HG02885 (cell line): Measurements from ENCODE around the gene ZNF527.
"Not testable (repeated sequence)": the region's sequence is repeated elsewhere in the genome, so short reads cannot be mapped to it uniquely, and the experiment has no call there.

ENCODE experiments used
- ATAC-seq: cut with Tn5 transposase; IDR thresholded peaks from one replicate; pipeline ENCODE4 v1.9.1; 2021; ENCODE audit warnings: mild to moderate bottlenecking; ENCODE audit not compliant: unreplicated experiment, poor library complexity

ZNF527 gene

DNA sequence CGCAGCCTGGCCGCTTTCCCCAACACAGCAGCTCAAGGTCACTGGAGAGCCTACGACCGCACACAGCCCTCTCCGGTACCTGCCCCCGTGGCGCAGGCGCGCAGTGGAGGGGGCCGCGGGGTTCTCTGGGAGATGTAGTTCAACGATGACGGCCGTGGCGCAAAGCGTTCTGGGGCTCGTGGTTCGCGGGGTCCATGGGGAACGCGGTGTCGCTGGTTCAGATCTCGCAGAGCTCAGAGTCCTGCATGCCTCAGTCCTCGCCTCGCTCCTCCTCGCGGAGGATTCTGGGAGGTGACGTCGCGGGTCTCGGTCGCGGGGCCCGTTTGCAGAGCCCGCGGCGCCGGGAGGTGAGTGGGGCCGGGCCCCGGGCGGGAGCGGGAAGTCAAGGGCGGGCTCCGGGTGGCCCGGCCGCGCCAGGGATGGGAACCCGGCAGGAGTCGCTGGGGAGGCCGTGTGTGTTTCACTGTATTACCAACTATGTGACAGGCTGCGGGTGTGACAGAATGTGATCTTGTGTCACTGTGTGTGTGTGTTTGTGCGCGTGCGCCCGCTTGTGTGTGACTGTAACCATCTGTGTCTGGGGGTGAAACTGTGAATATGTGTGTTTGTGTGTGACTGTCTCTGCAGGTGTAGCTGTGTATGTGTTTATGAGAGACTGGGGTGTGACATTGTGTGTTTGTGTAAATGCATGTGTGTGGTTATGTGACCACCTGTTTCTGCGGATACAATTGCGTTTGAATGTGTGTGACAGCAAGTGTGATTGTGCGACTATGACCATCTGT is at the start of gene ZNF527:
ZNF527 (plus strand) TSS at position 220 of the 782 bp plus-strand sequence. CDS start 3,100 bp downstream, outside the sequence.
- ATAC-seq = peak; percentile 97

DNA sequence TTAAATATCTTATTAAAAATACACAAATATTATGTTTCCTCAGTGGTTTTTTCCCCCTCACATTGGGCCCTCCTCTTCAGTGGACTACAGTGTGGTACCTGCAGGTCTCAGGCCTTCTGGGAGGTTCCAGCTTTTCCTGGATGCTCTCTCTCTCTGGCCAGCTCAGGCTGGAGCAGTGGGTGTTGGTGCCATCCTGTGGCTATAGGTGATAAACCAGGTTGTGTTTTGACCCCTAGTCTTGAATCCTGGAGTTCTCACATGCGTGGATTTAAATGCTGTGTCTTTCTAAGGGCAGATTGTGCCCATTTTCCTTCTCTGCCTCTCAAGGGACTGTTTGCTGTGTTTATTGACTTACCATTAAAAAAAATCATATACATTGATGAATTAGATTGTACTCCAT is 41.2 kb upstream of the ZNF527 start:
- ATAC-seq = no peak

DNA sequence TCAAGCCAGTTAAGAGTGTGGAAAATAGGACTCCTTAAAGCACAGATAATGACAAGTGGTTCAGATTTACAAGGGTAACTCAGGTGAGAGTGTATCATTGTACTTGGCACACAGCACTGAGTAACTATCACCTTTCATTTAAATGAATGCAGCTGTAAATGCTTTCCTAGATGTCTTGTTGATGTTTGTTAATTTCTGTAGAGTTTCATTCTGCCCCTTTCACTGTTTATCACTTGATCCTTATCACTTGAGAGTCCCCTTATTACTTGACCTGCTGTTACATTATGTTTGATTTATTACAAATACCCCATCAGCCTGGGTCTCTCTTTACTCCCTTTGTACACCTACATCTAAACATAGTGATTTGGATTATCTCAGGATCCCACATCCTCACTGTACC is 38.1 kb upstream of the ZNF527 start:
- ATAC-seq = no peak

DNA sequence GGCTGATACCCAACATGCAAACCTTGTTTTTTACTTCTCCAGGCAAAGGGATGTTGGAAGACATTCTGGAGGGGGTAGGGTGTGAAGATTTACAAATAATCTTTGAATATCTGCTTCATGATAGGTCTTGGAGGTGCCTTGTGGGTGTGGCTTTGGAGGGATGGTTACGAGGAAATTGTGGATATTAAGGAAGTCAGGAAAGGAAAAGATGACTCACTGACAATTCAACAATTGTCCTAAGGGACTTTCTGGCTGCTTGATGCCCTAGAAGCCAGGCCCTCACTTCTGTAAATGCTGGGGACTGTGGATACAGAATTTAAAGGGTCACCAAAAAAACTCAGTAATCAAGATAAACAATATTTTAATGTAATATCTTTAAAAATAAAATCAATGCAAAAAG is 37.4 kb upstream of the ZNF527 start:
- ATAC-seq = no peak

DNA sequence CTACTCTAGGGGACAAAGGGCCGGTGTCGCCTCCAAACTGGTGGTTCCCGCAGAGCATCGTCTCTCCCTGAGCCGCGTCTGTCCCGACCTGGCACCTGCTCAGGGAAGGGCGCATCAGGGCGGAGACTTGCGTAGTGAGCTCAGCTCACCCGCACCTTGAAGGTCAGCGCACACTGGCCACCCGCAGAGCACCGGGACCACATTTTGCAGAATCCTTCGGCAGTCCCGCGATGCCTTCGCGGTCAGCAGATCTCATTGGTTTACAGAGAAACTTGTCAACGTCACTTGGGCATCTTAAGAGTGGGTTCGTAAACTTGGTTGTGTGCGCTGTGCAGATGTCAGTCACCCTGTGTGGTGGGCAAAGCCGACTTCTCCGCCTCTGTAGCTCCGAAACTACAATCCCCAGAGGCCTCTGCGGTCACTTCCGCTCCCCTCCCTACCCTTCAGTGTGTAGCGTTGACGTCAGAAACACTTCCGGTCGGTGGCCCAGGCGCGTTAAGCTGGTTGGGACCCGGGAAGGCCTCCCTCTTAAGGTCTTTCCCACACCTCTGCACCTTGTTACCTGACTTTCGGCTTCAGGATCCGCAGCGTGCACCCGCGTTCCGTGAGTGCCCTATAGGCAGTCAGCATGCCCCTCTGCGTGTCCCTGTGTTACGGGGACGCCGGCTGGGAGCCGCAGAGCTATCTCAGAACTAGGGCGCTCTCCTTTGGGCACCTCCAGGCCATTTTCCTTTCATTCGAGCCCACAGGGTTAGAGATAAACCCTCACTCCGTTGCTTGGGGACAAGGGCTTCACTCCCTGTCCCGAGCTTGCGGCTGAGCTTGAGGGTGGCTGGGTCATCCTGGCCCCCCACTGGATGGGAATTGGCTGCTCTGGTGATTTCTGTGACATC is 36.5 kb upstream of the ZNF527 start:
- ATAC-seq = peak; percentile 96

DNA sequence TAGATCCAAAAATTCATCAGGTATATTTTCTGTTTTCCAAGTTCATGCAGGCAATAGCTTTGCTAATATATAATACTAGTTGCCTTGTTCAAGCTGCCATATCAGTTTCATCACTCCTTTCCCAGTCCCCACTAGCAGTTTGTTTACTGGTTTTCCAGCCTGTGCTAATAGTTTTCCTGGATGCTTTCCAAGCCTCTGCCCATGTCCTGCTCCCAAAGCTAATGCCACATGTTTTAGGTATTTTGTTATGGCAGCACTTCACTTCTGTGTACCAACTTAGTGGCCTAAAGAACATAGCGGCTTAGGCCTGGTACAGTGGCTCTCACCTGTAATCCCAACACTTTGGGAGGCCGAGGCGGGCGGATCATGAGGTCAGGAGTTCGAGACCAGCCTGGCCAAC is 28.1 kb upstream of the ZNF527 start:
- no peak for ATAC-seq

DNA sequence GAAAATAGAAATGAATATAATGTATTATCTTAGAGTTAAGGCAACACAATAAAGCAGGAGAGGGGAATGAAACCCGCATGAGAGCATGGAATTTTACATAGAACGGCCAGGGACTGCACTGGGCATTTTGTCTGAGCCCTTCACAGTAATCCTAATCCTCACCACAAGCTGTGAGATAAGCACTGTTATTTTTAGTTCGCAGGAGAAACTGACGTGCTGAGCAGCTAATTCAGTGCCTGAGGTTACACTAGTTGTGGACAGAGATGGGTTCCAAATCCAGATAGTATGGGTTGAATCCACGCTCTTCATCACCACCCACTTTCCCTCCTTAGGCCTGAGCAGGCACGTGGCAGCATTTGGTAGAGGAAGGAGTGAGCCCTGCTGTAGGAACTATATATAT is 24.8 kb upstream of the ZNF527 start:
- no peak for ATAC-seq

DNA sequence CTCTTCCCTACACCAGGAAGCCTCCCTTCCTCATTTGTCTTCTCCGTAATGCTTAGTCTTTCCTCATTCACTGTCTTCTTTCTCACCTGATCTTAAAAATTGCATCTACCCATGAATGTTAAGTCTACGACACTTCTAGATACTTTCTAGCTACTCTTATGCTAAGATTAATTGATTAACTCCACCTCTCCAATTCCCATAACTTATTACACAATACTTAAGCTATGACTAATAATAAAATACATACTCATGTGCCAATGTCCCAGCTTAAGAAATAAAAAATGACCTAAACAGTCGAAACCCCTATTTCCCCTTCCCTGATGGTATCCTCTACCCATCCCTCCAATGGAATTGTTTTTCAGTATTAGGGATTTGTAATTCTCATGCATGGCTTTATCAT is 22.8 kb upstream of the ZNF527 start:
- ATAC-seq = no peak

DNA sequence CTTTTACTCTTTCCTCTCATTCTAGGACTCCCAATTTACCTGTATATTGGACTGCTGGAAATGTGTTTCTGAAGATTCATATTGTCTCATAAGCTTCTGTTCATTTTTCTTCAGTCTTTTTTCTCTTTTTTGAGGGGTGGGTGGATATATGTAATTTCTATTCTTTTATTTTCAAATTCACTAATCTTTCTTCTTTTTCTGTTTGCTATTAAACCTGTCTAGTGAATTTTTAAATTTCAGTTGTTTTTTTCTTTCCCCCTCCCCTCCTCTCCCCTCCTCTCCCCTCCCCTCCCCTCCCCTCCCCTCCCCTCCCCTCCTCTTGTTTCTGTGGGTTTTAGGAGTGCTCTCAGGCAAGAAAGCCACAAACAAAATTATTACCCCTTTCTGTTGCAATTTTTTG is 16.9 kb upstream of the ZNF527 start:
- ATAC-seq = no peak

DNA sequence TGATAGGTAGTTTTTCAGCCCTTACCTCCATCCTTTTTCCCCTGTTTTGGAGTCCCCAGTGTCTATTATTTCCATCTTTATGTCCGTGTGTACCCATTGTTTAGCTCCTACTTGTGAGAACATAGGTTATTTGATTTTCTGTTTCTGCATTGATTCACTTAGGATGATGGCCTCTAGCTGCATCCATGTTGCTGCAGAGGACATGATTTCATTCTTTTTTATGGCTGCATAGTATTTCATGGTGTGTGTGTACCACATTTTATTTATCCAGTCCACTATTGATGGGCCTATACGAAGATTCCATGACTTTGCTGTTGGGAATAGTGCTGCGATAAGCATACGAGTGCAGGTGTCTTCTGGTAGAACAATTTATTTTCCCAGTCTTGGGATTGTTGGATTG is 15.0 kb upstream of the ZNF527 start:
- no peak for ATAC-seq

DNA sequence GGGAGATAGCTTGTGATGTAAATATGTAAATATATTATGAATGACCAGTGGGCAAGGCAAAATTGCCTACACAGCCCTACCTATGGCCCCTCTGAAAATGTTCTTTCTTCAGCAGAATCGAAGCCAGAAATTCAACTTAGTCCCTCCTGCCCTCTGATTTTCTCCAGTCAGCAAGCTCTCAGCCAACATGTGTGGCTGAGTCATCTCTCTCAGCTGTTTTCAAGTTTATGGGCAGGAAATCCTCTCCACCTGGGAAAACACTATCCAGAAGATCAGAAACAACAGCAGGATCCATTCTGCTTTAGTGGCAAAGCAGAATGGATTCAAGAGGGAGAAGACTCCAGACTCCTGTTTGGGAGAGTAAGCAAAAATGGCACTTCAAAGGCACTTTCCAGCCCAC is 8.9 kb upstream of the ZNF527 start:
- ATAC-seq = no peak

DNA sequence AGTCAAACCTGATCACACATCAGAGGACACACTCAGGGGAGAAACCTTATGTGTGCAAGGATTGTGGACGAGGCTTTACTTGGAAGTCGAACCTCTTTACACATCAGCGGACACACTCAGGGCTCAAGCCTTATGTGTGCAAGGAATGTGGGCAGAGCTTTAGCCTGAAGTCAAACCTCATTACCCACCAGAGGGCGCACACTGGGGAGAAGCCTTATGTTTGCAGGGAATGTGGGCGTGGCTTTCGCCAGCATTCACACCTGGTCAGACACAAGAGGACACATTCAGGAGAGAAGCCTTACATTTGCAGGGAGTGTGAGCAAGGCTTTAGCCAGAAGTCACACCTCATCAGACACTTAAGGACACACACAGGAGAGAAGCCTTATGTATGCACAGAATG is 8.2 kb upstream of the ZNF527 start:
- no peak for ATAC-seq

DNA sequence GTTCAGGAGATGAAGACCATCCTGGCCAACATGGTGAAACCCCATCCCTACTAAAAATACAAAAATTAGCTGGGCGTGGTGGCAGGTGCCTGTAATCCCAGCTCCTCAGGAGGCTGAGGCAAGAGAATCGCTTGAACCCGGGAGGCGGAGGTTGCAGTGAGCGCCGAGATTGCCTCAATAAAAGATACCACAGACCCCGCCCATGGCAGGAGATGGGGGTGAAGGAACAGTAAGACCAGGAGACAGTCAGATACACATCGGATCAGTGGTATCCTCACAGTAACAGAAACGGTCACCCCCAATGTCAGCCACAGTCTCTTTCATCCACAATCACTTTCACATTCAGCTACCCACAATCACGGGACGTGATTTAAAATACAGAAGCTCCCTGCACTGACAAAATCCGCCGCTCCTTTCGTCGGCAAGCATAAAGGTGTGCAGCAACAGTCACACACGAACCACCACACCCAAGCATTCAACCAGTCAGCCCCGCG is 466 bp upstream of the ZNF527 start:
- peak; percentile 24 for ATAC-seq

DNA sequence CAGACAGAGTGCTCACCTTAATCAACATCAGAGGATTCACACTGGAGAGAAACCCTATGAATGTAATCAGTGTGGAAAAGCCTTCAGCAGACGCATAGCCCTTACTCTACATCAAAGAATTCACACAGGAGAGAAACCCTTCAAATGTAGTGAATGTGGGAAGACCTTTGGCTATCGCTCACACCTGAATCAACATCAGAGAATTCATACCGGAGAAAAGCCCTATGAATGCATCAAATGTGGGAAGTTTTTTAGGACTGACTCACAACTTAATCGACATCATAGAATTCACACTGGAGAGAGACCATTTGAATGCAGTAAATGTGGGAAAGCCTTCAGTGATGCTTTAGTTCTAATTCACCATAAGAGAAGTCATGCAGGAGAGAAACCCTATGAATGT is 18.3 kb downstream of the ZNF527 start:
- no peak for ATAC-seq

DNA sequence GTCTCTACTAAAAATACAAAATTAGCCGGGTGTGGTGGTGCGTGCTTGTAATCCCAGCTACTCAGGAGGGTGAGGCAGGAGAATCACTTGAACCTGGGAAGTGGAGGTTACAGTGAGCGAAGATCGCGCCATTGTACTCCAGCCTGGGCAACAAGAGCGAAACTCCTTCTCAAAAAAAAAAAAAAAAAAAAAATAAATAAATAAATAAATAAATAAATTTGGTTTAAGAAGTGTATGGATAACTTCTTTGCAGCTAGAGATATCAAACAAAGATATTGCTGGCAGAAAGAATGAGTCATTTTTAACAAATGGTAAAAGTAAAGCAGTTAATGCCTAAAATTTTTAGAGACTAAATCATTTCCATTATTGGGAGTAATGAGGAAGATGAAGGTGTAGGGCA is 20.5 kb downstream of the ZNF527 start:
- not testable (repeated sequence) for ATAC-seq

DNA sequence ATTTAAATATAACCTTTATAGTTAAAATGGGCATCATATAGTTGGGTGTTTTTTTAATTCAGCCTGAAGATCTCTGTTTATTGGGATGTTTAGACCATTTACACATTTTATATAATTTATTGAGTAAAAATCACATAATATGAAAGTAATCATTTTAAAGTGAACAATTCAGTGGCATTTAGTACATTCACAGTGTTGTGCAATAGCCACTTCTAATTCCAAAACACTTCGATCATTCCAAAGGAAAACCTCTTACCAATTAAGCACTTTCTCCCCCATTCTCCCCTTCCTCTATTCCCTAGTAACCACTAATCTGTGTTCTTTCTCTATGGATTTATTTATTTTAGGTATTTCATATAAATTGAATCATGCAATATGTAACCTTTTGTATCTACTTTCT is 30.2 kb downstream of the ZNF527 start:
- no peak for ATAC-seq

DNA sequence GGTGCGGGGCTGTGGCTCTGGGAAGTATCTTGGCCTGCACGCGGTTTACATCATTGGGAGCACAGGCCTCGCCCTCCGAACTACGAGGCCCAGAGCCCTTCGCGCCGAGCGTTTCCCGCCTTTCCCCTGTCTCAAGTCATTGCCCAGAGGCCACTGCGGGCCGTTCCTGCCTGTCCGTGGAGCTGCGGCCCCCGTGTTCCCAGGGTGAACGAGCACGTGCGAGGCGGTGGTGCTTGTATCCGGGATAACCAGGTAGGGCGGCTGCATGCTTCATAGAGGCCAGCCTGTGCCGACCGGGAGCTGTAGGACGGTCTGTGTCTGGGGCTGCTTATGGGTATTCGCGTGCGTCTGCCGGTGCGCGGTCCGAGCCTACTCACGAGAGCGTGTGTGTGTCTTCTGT is 32.5 kb downstream of the ZNF527 start:
- ATAC-seq = no peak

DNA sequence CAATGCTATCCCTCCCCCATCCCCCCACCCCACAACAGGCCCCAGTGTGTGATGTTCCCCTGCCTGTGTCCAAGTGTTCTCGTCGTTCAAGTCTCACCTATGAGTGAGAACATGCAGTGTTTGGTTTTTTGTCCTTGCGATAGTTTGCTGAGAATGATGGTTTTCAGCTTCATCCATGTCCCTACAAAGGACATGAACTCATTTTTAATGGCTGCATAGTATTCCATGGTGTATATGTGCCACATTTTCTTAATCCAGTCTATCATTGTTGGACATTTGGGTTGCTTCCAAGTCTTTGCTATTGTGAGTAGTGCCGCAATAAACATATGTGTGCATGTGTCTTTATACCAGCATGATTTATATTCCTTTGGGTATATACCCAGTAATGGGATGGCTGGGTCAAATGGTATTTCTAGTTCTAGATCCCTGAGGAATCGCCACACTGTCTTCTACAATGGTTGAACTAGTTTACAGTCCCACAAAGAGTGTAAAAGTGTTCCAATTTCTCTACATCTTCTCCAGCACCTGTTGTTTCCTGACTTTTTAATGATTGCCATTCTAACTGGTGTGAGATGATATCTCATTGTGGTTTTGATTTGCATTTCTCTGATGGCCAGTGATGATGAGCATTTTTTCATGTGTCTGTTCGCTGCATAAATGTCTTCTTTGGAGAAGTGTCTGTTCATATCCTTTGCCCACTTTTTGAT is 35.4 kb downstream of the ZNF527 start:
- ATAC-seq = not testable (repeated sequence)

DNA sequence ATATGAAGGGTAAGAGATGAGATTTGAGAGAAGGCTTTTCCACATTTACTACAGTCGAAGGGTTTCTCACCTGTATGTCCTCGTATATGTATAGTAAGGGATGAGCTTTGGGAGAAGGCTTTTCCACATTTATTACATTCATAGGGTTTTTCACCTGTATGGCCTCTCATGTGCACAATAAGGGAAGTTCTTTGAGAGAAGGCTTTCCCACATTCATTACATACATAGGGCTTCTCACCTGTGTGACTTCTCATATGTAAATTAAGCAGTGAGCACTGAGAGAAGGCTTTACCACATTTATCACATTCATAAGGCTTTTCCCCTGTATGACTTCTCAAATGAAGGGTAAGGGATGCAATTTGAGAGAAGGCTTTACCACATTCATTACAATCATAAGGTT is 41.8 kb downstream of the ZNF527 start:
- no peak for ATAC-seq

DNA sequence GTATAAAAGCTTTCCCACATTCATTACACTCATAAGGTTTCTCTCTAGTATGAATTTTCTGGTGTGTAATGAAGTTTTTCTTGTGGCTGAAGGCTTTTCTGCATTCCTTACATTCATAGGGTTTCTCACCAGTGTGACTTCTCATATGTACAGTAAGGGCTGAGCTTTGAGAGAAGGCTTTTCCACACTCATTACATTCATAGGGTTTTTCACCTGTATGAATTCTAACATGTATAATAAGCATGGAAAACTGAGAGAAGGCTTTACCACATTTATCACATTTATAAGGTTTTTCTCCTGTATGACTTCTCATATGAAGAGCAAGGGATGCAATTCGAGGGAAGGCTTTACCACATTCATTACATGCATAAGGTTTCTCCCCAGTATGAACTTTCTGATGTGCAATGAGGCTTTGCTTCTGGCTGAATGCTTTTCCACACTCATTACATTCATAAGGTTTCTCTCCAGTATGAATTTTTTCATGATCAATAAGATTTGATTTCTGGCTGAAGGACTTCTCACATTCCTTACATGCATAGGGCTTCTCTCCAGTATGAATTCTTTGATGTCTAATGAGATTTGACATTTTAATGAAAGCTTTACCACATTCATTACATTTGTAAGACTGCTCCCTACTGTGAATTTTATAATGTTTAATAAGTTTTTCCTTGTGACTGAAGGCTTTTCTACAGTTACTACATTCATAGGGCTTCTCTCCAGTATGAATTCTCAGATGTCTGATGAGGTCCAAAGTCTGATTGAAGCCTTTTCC is 42.6 kb downstream of the ZNF527 start:
- no peak for ATAC-seq
